M059J (cell line): ENCODE data around the gene XRCC3. TPM values are rescaled to one million over a fixed set of nuclear protein-coding genes. Genes with fewer than 3 reads are reported as not detected.
"Not testable (repeated sequence)": the region's sequence is repeated elsewhere in the genome, so short reads cannot be mapped to it uniquely, and the experiment has no call there.

Experiments
- DNase-seq: peaks from one replicate; pipeline ENCODE4 v3.0.0-alpha.2; 2012; ENCODE audit warnings: low read depth
- total RNA-seq: library from RNA; depleted of rRNA; stranded (reverse); fragments of >200 nt; shearing (Covaris generic); gene quantifications from 2 replicates; pipeline ENCODE4 v1.2.3, GENCODE V29; 2014; rRNA removed

Gene XRCC3
- total RNA-seq, 1 experiment from 2014 or later: 28.2 TPM

- DNase-seq: no peak
Observed at GRCh38 chr14:103668117-103668516, 47.1 kb downstream of the XRCC3 start.

- DNase-seq: no peak
Observed at GRCh38 chr14:103667671-103668070, 47.6 kb downstream of the XRCC3 start.

- no peak for DNase-seq
Observed at GRCh38 chr14:103663506-103663905, 51.7 kb downstream of the XRCC3 start.

GRCh38 chr14:103662591-103662990, 52.7 kb downstream of the XRCC3 start:
- DNase-seq: no peak

GRCh38 chr14:103662029-103662428, 53.2 kb downstream of the XRCC3 start:
- DNase-seq: no peak

- no peak for DNase-seq
Observed at GRCh38 chr14:103659631-103660030, 55.6 kb downstream of the XRCC3 start.

GRCh38 chr14:103657471-103657870, 57.8 kb downstream of the XRCC3 start:
- DNase-seq: no peak

- no peak for DNase-seq
Observed at GRCh38 chr14:103656756-103657133, 58.5 kb downstream of the XRCC3 start.

- no peak for DNase-seq
Observed at GRCh38 chr14:103656031-103656755, 59.1 kb downstream of the XRCC3 start.

GRCh38 chr14:103654619-103655018, 60.6 kb downstream of the XRCC3 start:
- DNase-seq: no peak

- DNase-seq: no peak
Observed at GRCh38 chr14:103653805-103654204, 61.4 kb downstream of the XRCC3 start.

GRCh38 chr14:103653336-103653735, 61.9 kb downstream of the XRCC3 start:
- DNase-seq: not testable (repeated sequence)

- DNase-seq: no peak
Observed at GRCh38 chr14:103652806-103653205, 62.4 kb downstream of the XRCC3 start.

- no peak for DNase-seq
Observed at GRCh38 chr14:103651585-103651984, 63.7 kb downstream of the XRCC3 start.

GRCh38 chr14:103650213-103650612, 65.0 kb downstream of the XRCC3 start:
- no peak for DNase-seq

- DNase-seq: no peak
Observed at GRCh38 chr14:103649001-103649400, 66.2 kb downstream of the XRCC3 start.

Other genes starting within 250 kb of the XRCC3 start
- 42.2 and 63.3 TPM in 2 replicates for gene CKB, start 192.6 kb downstream of the XRCC3 start, total RNA-seq
- 4.8 and 8.1 TPM in 2 replicates for gene TRMT61A, start 186.3 kb downstream of the XRCC3 start, total RNA-seq
- 18.6 and 22.6 TPM in 2 replicates for gene BAG5, start 152.8 kb downstream of the XRCC3 start, total RNA-seq
- gene COA8, start 152.5 kb downstream of the XRCC3 start, total RNA-seq: 17.7 and 30.7 TPM in 2 replicates
- 60.9 and 101 TPM in 2 replicates for gene KLC1, start 86.2 kb downstream of the XRCC3 start, total RNA-seq
- 27.6 and 32.3 TPM in 2 replicates for gene ZFYVE21, start 359 bp upstream of the XRCC3 start, total RNA-seq
- 1.6 and 3.1 TPM in 2 replicates for gene PPP1R13B, start 132.1 kb upstream of the XRCC3 start, total RNA-seq
- not detected in 2 replicates for gene TDRD9, start 213.0 kb upstream of the XRCC3 start, total RNA-seq
- not detected in 2 replicates for gene RD3L, start 227.1 kb upstream of the XRCC3 start, total RNA-seq